ENCODE measurements around the gene ITGB7. TPM values are rescaled to one million over a fixed set of nuclear protein-coding genes. Genes with fewer than 3 reads are reported as not detected.

The ITGB7 gene
- total and polyA plus RNA-seq, 9 of the 15 experiments (the other 6 are each of a cell fraction or from before 2014, with no cell fraction given): 0.06 to 2.0 (median 0.67) TPM

- TF ChIP-seq ZNF318 (IDR thresholded peaks at IDR 0.05; ENCODE audit: borderline replicate concordance in 1 of 2, low read depth in 1 of 2) (no peak), ZNF586 (CRISPR knock-in tag; conservative IDR thresholded peaks at IDR 0.05) (no peak), ZNF175 (CRISPR knock-in tag; IDR thresholded peaks at IDR 0.05; ENCODE audit: low read depth) (no peak), ZKSCAN8 (CRISPR knock-in tag; IDR thresholded peaks at IDR 0.05) (no peak), NR2F6 (CRISPR knock-in tag; IDR thresholded peaks at IDR 0.05) (no peak), ZBTB9 (CRISPR knock-in tag; IDR thresholded peaks at IDR 0.05) (no peak), HDAC8 (tag; IDR thresholded peaks at IDR 0.05) (no peak), MLX (CRISPR knock-in tag; conservative IDR thresholded peaks at IDR 0.05) (no peak), HIVEP1 (CRISPR knock-in tag; IDR thresholded peaks at IDR 0.05) (no peak), DPF2 (IDR thresholded peaks at IDR 0.05) (no peak), ZNF780A (CRISPR knock-in tag; IDR thresholded peaks at IDR 0.05) (no peak), ZNF785 (CRISPR knock-in tag; IDR thresholded peaks at IDR 0.05) (no peak), ZNF23 (CRISPR knock-in tag; IDR thresholded peaks at IDR 0.05) (no peak), ZNF347 (CRISPR knock-in tag; IDR thresholded peaks at IDR 0.05; ENCODE audit: low read depth) (no peak), ETS1 (conservative IDR thresholded peaks at IDR 0.05; ENCODE audit: control insufficient read depth, low read depth, low read length) (no peak), TAF9B (IDR thresholded peaks at IDR 0.05; ENCODE audit: partially characterized antibody) (no peak), ZNF165 (CRISPR knock-in tag; IDR thresholded peaks at IDR 0.05; ENCODE audit: borderline replicate concordance) (no peak)
Measured at GRCh38 chr12:53213348-53213747, 6.3 kb upstream of the ITGB7 start (continued).
